ENCODE data around the gene TMEM131. TPM values are rescaled to one million over a fixed set of nuclear protein-coding genes. Genes with fewer than 3 reads are reported as not detected.

Gene TMEM131
- total RNA-seq, 1 donor from 2014 or later, result 41.3 TPM

GRCh38 chr2:97805776-97806175 lies 190.0 kb downstream of the TMEM131 start:
- no peak for TF ChIP-seq CTCF (conservative IDR thresholded peaks at IDR 0.05)
- Mint-ChIP-seq H3K4me1 (ENCODE audit: unreplicated experiment) (no peaks in the 10 kb centered on the region), H3K9me3 (no peaks in the 10 kb centered on the region), H3K27me3 (no peaks in the 10 kb centered on the region), H3K27ac (no peak overlapping the region), H3K36me3 (peaks cover 9% of the 10 kb centered on the region), H3K4me3 (no peak overlapping the region)
- DNase-seq (ENCODE audit: extremely low spot score, unreplicated experiment), result no peak

- no peak for TF ChIP-seq CTCF (conservative IDR thresholded peaks at IDR 0.05)
- H3K27ac Mint-ChIP-seq, result no peak overlapping the region
- peaks cover 9% of the 10 kb centered on the region for H3K36me3 Mint-ChIP-seq
- no peaks in the 10 kb centered on the region for H3K4me1 Mint-ChIP-seq (ENCODE audit: unreplicated experiment)
- H3K27me3 Mint-ChIP-seq, result no peaks in the 10 kb centered on the region
- no peak overlapping the region for H3K4me3 Mint-ChIP-seq
- no peaks in the 10 kb centered on the region for H3K9me3 Mint-ChIP-seq
- no peak for DNase-seq (ENCODE audit: extremely low spot score, unreplicated experiment)
Measured at GRCh38 chr2:97801028-97801427, 194.7 kb downstream of the TMEM131 start.

- no peaks in the 10 kb centered on the region for H3K9me3 Mint-ChIP-seq
- H3K4me3 Mint-ChIP-seq, result no peak overlapping the region
- no peaks in the 10 kb centered on the region for H3K27me3 Mint-ChIP-seq
- H3K36me3 Mint-ChIP-seq, result peaks cover 9% of the 10 kb centered on the region
- no peaks in the 10 kb centered on the region for H3K4me1 Mint-ChIP-seq (ENCODE audit: unreplicated experiment)
- no peak for TF ChIP-seq CTCF (conservative IDR thresholded peaks at IDR 0.05)
- H3K27ac Mint-ChIP-seq, result no peak overlapping the region
- no peak for DNase-seq (ENCODE audit: extremely low spot score, unreplicated experiment)
Measured at GRCh38 chr2:97798416-97798815, 197.3 kb downstream of the TMEM131 start.

- DNase-seq (ENCODE audit: extremely low spot score, unreplicated experiment), result no peak
- Mint-ChIP-seq H3K4me3 (no peak overlapping the region), H3K4me1 (ENCODE audit: unreplicated experiment) (no peaks in the 10 kb centered on the region), H3K9me3 (no peaks in the 10 kb centered on the region), H3K27me3 (no peaks in the 10 kb centered on the region), H3K36me3 (peaks cover 14% of the 10 kb centered on the region), H3K27ac (no peak overlapping the region)
- TF ChIP-seq CTCF (conservative IDR thresholded peaks at IDR 0.05), result no peak
Measured at GRCh38 chr2:97797355-97797754, 198.4 kb downstream of the TMEM131 start.

GRCh38 chr2:97796465-97797126 lies 199.2 kb downstream of the TMEM131 start:
- Mint-ChIP-seq H3K4me1 (ENCODE audit: unreplicated experiment) (no peaks in the 10 kb centered on the region), H3K27me3 (no peaks in the 10 kb centered on the region), H3K27ac (no peak overlapping the region)

More at GRCh38 chr2:97796465-97797126, 199.2 kb downstream of the TMEM131 start:
- Mint-ChIP-seq H3K9me3 (no peaks in the 10 kb centered on the region), H3K4me3 (no peak overlapping the region), H3K36me3 (peaks cover 15% of the 10 kb centered on the region)
- DNase-seq (ENCODE audit: extremely low spot score, unreplicated experiment), result no peak
- TF ChIP-seq CTCF (conservative IDR thresholded peaks at IDR 0.05), result no peak

Measured in type B pancreatic cell (in vitro differentiated cells).